GM19328 (cell line): ENCODE data around the gene GMEB2.
"Not testable (repeated sequence)": the region's sequence is repeated elsewhere in the genome, so short reads cannot be mapped to it uniquely, and the experiment has no call there.

ENCODE experiments used
- ATAC-seq: cut with Tn5 transposase; IDR thresholded peaks from one replicate; pipeline ENCODE4 v1.9.1; 2021; ENCODE audit warnings: mild to moderate bottlenecking, moderate library complexity; ENCODE audit not compliant: unreplicated experiment

GMEB2 gene

GRCh38 chr20:63617092-63617875, 9.6 kb downstream of the GMEB2 start:
- ATAC-seq, result no peak

DNA sequence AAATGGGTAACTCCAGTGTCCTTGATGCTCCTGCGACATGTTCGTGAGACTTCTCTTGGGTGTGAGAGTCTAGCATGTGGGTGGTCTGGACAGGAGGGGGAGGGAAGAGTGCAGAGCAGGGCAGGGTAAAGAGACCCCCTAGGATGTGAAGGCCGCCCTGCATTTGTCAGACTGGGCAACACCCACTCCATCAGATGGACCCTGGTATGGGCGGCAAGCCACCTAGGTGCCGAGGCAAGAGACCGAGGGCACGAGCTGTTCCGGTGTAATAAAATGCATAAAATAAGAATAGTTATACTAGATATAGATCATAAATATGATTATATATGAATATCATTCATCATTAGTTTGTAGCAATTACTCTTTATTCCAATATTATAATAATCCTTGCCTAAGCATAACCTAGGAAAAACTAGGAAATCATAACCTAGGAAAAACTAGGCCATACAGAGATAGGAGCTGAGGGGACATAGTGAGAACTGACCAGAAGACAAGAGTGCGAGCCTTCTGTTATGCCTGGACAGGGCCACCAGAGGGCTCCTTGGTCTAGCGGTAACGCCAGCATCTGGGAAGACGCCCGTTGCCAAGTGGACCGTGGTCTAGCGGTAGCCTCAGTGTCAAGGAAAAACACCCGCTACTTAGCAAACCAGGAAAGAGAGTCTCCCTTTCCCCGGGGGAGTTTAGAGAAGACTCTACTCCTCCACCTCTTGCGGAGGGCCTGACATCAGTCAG, 12.9 kb downstream of the GMEB2 start:
- not testable (repeated sequence) for ATAC-seq

GRCh38 chr20:63612276-63612931, 14.5 kb downstream of the GMEB2 start:
- no peak for ATAC-seq

DNA sequence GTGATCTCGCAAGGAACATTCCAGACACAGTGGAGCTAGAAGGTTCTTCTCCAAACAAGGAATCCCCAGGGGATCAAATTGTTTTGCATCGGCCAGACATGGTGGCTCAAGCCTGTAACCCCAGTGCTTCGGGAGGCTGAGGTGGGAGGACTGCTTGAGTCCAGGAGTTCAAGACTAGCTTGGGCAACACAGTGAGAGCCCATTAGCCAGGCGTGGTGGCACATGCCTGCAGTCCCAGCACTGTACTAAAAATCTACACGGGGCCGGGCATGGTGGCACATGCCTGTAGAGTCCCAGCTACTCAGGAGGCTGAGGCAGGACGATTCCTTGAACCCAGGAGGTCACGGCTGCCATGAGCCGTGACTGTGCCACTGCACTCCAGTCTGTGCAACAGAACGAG, 15.3 kb downstream of the GMEB2 start:
- ATAC-seq, result no peak

GRCh38 chr20:63610581-63611435, 16.1 kb downstream of the GMEB2 start:
- ATAC-seq, result no peak

- no peak for ATAC-seq
Observed at GRCh38 chr20:63606686-63607085, 20.2 kb downstream of the GMEB2 start.

DNA sequence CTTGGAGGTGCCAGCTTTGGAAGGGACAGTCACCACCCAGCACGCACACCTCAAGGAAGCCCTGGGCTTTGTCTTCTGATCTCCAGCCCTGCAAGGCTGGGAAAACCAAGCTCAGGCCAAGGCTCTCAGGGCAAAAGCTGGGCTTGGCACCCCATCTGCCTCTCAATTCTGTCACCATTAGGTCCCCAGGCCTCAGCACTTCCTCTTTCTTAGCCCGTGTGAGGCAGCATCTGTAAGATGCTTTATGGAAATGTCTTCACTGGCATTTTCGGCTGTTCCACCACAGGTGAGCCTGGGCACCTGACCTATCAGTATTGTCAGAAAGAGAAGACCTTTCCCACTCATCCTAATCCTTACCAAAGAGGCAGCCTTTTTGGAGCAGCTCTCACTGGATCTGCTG, 24.6 kb downstream of the GMEB2 start:
- no peak for ATAC-seq

- not testable (repeated sequence) for ATAC-seq
Observed at GRCh38 chr20:63601679-63602078, 25.2 kb downstream of the GMEB2 start.

- ATAC-seq, result no peak
Observed at GRCh38 chr20:63599396-63600050, 27.4 kb downstream of the GMEB2 start.

GRCh38 chr20:63598479-63599395, 28.2 kb downstream of the GMEB2 start:
- ATAC-seq, result no peak

DNA sequence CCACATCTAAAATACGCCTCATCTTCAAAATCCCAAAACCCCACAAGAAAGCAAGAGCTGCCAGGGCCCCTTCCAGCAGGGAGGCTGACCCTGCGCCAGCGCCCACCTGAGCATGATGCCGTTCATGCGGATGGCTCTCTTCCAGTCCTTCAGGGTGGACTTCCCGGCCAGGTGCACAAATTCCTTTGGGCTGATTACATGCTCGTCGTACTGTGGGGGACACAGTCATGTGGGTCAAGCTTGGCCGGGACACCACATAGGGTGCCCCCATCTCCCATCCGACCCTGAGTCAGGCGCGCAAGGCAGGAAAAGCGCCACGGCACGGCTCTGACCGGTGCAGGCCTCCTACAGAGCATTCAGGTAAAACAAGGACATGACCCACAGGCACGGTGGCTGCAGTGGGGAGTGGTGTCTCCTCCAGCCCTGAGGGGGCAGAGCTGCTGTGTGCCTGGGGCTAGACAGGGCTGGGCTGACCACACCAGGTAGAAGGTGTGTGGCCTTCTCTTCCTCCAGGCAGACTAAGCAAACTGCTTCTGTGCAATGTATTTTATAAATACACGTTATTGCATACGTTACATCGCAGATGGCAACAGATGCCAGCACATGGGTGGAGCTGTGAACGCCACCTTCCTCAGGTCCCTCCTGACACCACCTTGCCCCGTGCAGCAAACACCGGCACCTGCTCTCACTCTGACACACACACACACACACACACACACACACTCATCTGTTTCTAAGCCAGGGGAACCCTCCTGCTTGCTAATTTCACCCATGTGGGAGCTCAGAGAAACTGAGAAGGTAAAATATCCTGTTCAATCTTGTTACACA, 29.0 kb downstream of the GMEB2 start:
- ATAC-seq, result no peak

GRCh38 chr20:63596423-63596822, 30.5 kb downstream of the GMEB2 start:
- no peak for ATAC-seq

DNA sequence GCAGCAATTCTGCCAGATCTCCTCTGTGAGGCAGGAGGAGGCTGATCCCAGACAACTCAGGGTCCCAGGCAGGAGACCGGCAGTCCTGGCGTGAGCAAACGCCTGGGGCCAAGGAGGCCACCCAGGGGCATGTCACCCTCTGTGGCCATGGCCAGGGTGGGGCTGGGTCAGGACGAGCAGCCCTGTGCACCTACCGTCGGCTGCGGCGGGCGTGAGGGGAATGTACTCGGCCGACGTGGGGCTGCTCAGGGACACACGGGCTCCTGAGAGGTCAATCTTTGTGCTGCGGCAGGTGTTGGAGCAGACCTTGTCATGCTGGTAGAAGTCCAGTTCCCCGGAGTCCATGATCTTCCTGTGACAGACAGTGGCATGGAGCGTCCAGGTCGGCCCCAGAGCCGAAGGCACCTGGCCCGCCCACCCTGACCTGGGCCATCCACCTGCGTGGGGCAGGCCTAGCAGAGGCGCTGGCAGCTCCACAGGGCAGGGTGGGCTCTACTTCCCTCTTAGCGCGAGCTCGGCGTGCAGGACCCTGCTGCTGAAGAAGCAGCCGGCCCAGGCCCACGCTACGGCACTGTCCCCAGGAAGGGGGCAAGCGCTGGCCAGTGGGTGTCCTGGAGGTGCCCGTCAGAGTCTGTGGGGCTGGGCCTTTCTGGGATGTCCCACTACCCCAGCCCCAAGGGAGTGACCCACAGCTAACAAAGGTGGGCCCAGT, 31.3 kb downstream of the GMEB2 start:
- no peak for ATAC-seq

- no peak for ATAC-seq
Observed at GRCh38 chr20:63594043-63594561, 32.8 kb downstream of the GMEB2 start.

DNA sequence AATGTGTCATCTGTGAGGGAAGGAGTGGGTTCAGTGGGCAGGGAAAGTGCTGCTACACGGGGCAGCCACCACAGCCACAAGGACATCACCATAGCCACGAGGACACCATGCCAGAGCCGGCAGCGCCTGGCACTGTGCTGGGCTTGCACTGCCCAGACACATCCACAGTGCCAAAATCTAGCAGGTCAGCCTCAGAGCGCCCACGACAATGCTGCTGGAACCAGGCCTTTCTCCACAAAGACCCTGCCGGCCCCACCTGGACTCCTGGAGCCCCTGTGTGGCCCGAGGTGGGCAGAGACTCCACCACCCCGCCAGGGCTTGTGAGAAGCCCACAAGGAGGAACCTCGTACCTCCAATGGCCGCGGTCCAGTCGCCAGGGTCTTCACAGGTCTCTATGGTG, 34.2 kb downstream of the GMEB2 start:
- no peak for ATAC-seq

DNA sequence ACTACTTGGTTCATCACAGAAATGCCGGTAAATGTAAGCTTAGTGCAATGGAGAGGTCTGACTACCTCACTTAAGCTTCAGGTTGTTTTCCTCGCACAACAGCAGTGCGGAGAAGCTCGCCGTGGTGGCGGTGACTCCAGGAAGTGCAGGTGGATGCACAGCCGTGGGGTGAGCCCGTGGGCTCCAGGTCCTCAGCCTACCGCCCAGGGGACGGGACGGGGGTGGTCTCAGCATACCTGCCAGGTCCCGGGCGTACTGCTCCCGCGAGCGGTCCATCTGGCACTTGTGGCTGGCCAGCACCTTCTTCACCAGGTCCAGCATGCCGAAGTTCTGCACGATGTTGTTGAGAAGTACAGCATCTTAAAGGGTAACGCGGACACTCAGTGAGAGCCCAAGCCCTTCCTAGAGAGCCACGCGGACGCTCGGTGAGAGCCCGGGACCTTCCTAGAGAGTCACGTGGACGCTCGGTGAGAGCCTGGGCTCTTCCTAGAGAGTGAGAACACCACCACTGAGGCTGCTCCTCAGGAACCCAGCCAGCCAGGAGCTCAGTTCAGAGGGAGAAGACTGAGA, 35.0 kb downstream of the GMEB2 start:
- ATAC-seq, result no peak

- ATAC-seq, result no peak
Observed at GRCh38 chr20:63591147-63591533, 35.8 kb downstream of the GMEB2 start.
